OCI-LY3 (cell line): Measurements from ENCODE around the gene SRCIN1.

Experiments
- CTCF ChIP-seq: fragments of 200-600, 300-600 bp; sonication (generic); IDR thresholded peaks from 2 replicates; pipeline ENCODE4 v1.5.1; 2014; ENCODE audit warnings: antibody characterized with exemption, low read length, low read depth
- EZH2phosphoT487 ChIP-seq: fragments of 200-600 bp; shearing (Covaris generic); IDR thresholded peaks from 2 replicates; pipeline ENCODE4 v1.6.1; 2018; ENCODE audit warnings: antibody characterized with exemption, mixed run types, low read depth

DNA sequence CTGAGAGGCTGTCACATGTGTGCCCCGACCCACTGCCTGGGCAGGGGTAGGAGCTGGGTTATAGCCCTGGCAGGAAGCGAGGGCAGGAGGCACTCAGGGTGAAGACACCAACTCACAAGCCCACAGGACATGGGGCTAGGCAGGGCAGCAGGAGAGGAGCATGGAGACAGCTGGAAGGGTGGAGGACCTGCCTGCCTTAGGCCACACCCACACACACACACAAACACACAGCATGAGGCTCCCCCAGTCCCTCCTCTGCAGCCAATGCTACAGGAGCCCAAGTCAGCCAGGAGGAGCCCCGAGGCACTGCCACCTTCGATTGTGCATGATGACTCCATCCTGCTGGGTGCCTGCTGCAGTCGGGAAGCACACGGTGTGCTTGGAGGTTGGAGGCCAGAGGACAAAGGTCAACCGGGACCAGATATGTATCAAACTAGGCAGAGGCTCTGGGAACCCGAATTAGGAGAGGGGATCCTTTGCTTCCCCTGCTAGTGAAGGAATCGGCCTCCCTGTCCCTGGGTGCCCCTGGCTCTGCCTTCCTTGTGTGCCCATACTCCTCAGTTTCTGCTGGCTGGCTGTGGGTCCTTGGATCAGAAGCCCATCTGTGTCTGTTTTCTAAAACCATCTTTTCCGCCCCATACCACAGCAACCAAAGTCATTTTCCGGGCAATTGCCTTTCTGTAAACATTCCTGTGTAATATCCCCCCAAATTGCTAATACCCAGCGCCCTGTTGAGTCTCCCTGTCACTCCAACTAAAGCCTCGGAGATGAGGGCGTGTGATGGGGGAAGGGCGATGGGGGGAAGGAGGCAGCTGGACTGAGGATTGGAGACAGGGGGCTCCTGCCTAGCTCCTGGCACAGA lies 20.5 kb downstream of the SRCIN1 start:
- no peak for TF ChIP-seq CTCF
- TF ChIP-seq EZH2phosphoT487: no peak
